Measurements from ENCODE around the gene IL1B.

GRCh38 chr2:112831513-112831845, 5.1 kb downstream of the IL1B start:
- TF ChIP-seq POLR2AphosphoS5 (IDR thresholded peaks at IDR 0.05; ENCODE audit: borderline replicate concordance, low read depth, low read length), result no peak
- no peak for TF ChIP-seq EZH2 (IDR thresholded peaks at IDR 0.05)
- no peak for TF ChIP-seq FOXP2 (optimal IDR thresholded peaks at IDR 0.05; ENCODE audit: control extremely low read depth, extremely low read length, insufficient read depth)

Measured in SK-N-MC (cell line).